PC-9 (cell line): ENCODE results near the gene MRO. TPM values are rescaled to one million over a fixed set of nuclear protein-coding genes. Genes with fewer than 3 reads are reported as not detected.

Experiments
- BruUV-seq: library from RNA; stranded (reverse); fragments of 400-500 nt; replicated peaks from 2 replicates; lab custom pipeline; 2021; lab: Mats Ljungman, UMichigan
- CTCF ChIA-PET: fragments of 300-600 bp; sonication (Branson Sonifier 250); formaldehyde crosslinking; loops from one replicate; lab custom pipeline; 2022; ENCODE audit warnings: antibody characterized with exemption; lab: Charles Lee
- POLR2A ChIA-PET: fragments of 300-600 bp; sonication (Branson Sonifier 250); formaldehyde crosslinking; loops from one replicate; lab custom pipeline; 2022; ENCODE audit warnings: antibody characterized with exemption; ENCODE audit not compliant: unreplicated experiment; lab: Charles Lee
- DNase-seq, 2 experiments: peaks; one replicate each; pipeline versions ENCODE4 v3.0.0 to v3.0.0-alpha.2; 2015 to 2022; ENCODE audit warnings: mixed read lengths in 1 of 2
- H2AFZ ChIP-seq: fragments of 200-600 bp; sonication (generic); 2 replicates; pipeline ENCODE4 v1.8.1; 2017; ENCODE audit warnings: antibody characterized with exemption
- H3F3A ChIP-seq: fragments of 200-600 bp; sonication (generic); 2 replicates; pipeline ENCODE4 v1.8.1; 2017; ENCODE audit warnings: antibody characterized with exemption, mild to moderate bottlenecking, low read depth; ENCODE audit not compliant: insufficient read depth
- H3K27ac ChIP-seq: fragments of 200-600 bp; sonication (generic); 2 replicates; pipeline ENCODE4 v1.6.1; 2016; ENCODE audit warnings: mixed run types
- H3K27me3 ChIP-seq: fragments of 200-600 bp; sonication (generic); 2 replicates; pipeline ENCODE4 v1.6.1; 2016; ENCODE audit warnings: low read depth, mixed run types; ENCODE audit not compliant: insufficient read depth
- H3K36me3 ChIP-seq: fragments of 200-600 bp; sonication (generic); 2 replicates; pipeline ENCODE4 v1.6.1; 2016; ENCODE audit warnings: low read depth, mixed run types
- H3K4me1 ChIP-seq: fragments of 200-600 bp; sonication (generic); replicated peaks from 2 replicates; pipeline ENCODE4 v1.6.1; 2016; ENCODE audit warnings: mixed run types; ENCODE audit not compliant: insufficient read depth
- H3K4me2 ChIP-seq: fragments of 200-600 bp; sonication (generic); 2 replicates; pipeline ENCODE4 v1.6.1; 2017; ENCODE audit warnings: mixed run types
- H3K4me3 ChIP-seq: fragments of 200-600 bp; sonication (generic); 2 replicates; pipeline ENCODE4 v1.6.1; 2016; ENCODE audit warnings: mixed run types
- H3K79me2 ChIP-seq: fragments of 200-600 bp; sonication (generic); 2 replicates; pipeline ENCODE4 v1.6.1; 2017; ENCODE audit warnings: low read depth, mixed run types
- H3K9me2 ChIP-seq: fragments of 200-600 bp; sonication (generic); 2 replicates; pipeline ENCODE4 v1.8.1; 2017; ENCODE audit warnings: mild to moderate bottlenecking; ENCODE audit not compliant: insufficient read depth
- H3K9me3 ChIP-seq: fragments of 200-600 bp; sonication (generic); 2 replicates; pipeline ENCODE4 v1.8.1; 2016; ENCODE audit warnings: low read depth; ENCODE audit not compliant: insufficient read depth
- H4K20me1 ChIP-seq: fragments of 200-600 bp; sonication (generic); 2 replicates; pipeline ENCODE4 v1.8.1; 2017; ENCODE audit not compliant: insufficient read depth
- CTCF ChIP-seq: fragments of 200-600 bp; sonication (generic); conservative IDR thresholded peaks from 2 replicates; pipeline ENCODE4 v1.6.1; 2017; ENCODE audit warnings: mixed run types, antibody characterized with exemption, mild to moderate bottlenecking, moderate library complexity
- EZH2 ChIP-seq: fragments of 200-600 bp; sonication (generic); IDR thresholded peaks from 2 replicates; pipeline ENCODE4 v1.8.0; 2017; ENCODE audit warnings: antibody characterized with exemption, low read depth
- intact Hi-C: fragments of 100-400 bp; cut with micrococcal nuclease; formaldehyde crosslinking; loops from one replicate; pipeline ENCODE4 v1.10.0; 2022; ENCODE audit not compliant: unreplicated experiment
- total RNA-seq: library from RNA; stranded (reverse); gene quantifications from 2 replicates; pipeline ENCODE4 v1.2.3, GENCODE V29; 2021

MRO gene
- total RNA-seq, 1 experiment from 2014 or later, result not detected

DNA sequence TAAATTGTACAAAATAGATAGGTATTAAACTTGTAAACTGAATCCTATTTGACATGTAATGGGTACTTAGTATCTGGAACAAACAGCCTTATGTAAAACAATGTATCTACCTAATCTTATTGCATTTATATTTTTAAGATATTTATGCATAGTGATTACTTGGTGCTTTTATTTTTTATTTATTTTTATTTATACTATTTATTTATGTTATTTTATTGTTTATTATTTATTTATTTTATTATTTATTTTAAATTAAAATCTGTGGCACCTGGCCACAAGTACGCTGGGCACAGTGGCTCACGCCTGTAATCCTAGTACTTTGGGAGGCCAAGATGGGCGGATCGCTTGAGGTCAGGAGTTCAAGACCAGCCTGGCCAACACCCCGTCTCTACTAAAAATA is 26.9 kb downstream of the MRO start:
- Histone ChIP-seq H3K27ac (no peak overlapping the region), H2AFZ (no peak overlapping the region), H4K20me1 (no peaks in the 10 kb centered on the region; the same call in 1 of the 2 replicates), H3K9me3 (no peaks in the 10 kb centered on the region), H3K27me3 (no peaks in the 10 kb centered on the region; the same call in 1 of the 2 replicates), H3K36me3 (no peaks in the 10 kb centered on the region), H3K4me1 (no peaks in the 10 kb centered on the region), H3K4me2 (no peak overlapping the region), H3K79me2 (no peaks in the 10 kb centered on the region), H3K9me2 (no peaks in the 10 kb centered on the region), H3F3A (no peaks in the 10 kb centered on the region), H3K4me3 (no peak overlapping the region)
- TF ChIP-seq EZH2, result no peak
- no peak for TF ChIP-seq CTCF
- ChIA-PET POLR2A (no interaction called here), CTCF (no interaction called here)
- intact Hi-C loops, result no loop called here
- no peak for DNase-seq
- no TSS peak for BruUV-seq

- Histone ChIP-seq H3K9me2 (no peaks in the 10 kb centered on the region), H3K27ac (no peak overlapping the region), H3F3A (no peaks in the 10 kb centered on the region), H4K20me1 (no peaks in the 10 kb centered on the region; the same call in 1 of the 2 replicates), H3K4me3 (no peak overlapping the region), H3K9me3 (no peaks in the 10 kb centered on the region), H3K4me1 (no peaks in the 10 kb centered on the region), H3K36me3 (no peaks in the 10 kb centered on the region), H3K4me2 (no peak overlapping the region), H3K27me3 (no peaks in the 10 kb centered on the region; the same call in 1 of the 2 replicates), H2AFZ (no peak overlapping the region), H3K79me2 (no peaks in the 10 kb centered on the region)
- POLR2A ChIA-PET, result no interaction called here
- BruUV-seq, result no TSS peak
- TF ChIP-seq EZH2 (no peak), CTCF (no peak)
- no peak for DNase-seq
- CTCF ChIA-PET, result no interaction called here
- intact Hi-C loops, result no loop called here
Observed at GRCh38 chr18:50791599-50792438, 28.0 kb downstream of the MRO start.

DNA sequence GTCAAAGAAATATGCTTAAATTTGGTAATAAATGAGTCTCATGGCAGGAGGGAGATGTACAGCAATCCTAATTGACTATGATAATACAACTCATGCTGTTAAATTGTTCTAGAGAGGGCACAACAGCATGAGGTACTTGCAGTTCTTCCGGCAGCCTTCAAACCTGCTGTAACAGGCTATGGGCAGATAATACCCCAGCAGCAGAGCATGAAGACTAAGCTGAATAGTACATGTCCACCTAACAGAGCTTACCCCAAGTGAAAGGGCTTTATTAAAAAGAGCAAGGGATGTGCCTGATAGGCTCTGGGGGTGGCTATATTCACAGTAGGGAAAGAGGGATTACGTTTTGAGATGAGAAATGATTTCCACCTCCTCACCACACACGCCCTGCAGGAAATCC is 28.9 kb downstream of the MRO start:
- no peaks in the 10 kb centered on the region for H3K9me3 ChIP-seq
- H3K27me3 ChIP-seq, result no peaks in the 10 kb centered on the region; the same call in 1 of the 2 replicates
- no peaks in the 10 kb centered on the region for H3F3A ChIP-seq
- no TSS peak for BruUV-seq
- no peak overlapping the region for H2AFZ ChIP-seq
- H3K79me2 ChIP-seq, result no peaks in the 10 kb centered on the region
- intact Hi-C loops, result no loop called here
- H3K4me2 ChIP-seq, result no peak overlapping the region
- ChIA-PET CTCF (no interaction called here), POLR2A (no interaction called here)
- TF ChIP-seq CTCF (no peak), EZH2 (no peak)
- H3K4me1 ChIP-seq, result no peaks in the 10 kb centered on the region
- DNase-seq, result no peak
- no peak overlapping the region for H3K27ac ChIP-seq
- H4K20me1 ChIP-seq, result no peaks in the 10 kb centered on the region; the same call in 1 of the 2 replicates
- H3K36me3 ChIP-seq, result no peaks in the 10 kb centered on the region
- no peak overlapping the region for H3K4me3 ChIP-seq
- H3K9me2 ChIP-seq, result no peaks in the 10 kb centered on the region
